Ramos (cell line): Measurements from ENCODE around the gene HEATR5A.
"Not testable (repeated sequence)": the region's sequence is repeated elsewhere in the genome, so short reads cannot be mapped to it uniquely, and the experiment has no call there.

Source experiments
- in situ Hi-C: fragments of 300-500 bp; cut with MboI; formaldehyde crosslinking; loops from one replicate; pipeline ENCODE4 v1.14.3; 2022; ENCODE audit warnings: low sequenced_read_pairs; ENCODE audit not compliant: unreplicated experiment

HEATR5A gene

DNA sequence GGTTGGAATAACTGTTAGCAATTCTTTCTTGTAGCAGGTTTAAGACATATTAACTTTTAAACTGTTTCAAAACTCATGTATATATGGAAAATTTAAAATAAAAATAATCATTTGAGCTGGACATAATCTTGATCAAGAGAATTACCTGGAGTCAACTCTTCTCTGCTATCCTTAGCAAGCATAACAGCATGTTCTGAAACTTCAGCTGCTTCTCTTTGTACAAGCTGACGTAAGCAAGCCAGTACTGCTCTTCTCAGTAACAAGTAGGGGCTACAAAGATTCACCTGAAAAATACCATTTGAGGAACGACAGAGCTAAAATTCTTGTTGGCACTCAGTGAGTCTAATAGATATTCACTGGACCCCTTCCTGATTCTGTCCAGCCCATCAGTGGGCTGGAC is 83.0 kb downstream of the HEATR5A start:
- in situ Hi-C loops: no loop called here

DNA sequence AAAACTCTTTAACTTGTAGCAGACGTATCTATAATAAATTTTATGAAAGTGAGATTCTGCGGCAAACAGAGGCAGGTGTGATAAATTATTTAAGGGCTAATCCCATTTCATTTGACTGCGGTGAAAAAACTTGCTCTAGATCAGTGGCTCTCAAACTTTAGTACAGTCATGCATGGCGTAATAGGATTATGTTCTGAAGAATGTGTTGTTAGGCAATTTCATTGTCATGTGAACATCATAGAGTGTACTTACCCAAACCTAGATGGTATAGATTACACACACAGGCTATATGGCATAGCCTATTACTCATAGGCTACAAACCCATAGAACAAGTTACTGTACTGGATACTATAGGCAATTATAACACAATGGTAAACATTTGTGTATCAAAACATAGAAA is 83.7 kb downstream of the HEATR5A start:
- in situ Hi-C loops: no loop called here

DNA sequence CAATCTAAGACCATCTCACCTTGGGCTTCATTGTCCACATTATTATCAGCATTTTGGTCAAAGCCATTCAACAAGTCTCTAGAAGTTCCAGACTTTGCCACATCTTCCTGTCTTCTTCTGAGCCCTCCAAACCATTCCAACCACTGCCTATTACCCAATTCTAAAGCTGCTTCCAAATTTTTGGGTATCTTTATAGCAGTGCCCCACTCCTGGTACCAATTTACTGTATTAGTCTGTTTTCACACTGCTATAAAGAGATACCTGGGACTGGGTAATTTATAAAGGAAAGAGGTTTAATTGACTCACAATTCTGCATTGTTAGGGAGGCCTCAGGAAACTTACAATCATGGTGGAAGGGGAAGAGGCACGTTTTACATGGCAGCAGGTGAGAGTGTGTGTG is 89.0 kb downstream of the HEATR5A start:
- in situ Hi-C loops: not testable (repeated sequence)

DNA sequence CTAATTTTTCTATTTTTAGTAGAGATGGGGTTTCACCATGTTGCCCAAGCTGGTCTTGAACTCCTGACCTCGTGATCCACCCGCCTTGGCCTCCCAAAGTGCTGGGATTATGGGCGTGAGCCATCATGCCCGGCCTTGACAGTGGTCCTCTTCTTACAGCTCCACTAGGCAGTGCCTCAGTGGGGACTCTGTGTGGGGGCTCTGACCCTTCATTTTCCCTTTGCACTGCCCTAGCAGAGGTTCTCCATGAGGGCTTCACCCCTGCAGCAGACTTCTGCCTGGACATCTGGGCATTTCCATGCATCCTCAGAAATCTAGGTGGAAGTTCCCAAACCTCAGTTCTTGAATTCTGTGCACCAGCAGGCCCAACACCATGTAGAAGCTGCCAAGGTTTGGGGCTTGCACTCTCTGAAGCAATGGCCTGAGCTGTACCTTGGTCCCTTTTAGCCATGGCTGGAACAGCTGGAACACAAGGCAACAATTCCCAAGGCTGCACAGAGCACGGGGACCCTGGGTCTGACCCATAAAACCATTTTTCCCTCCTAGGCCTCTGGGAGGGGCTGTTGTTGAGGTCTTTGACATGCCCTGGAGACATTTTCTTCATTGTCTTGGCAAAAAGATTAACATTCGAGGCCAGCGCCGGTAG is 90.4 kb downstream of the HEATR5A start:
- in situ Hi-C loops: not testable (repeated sequence)

DNA sequence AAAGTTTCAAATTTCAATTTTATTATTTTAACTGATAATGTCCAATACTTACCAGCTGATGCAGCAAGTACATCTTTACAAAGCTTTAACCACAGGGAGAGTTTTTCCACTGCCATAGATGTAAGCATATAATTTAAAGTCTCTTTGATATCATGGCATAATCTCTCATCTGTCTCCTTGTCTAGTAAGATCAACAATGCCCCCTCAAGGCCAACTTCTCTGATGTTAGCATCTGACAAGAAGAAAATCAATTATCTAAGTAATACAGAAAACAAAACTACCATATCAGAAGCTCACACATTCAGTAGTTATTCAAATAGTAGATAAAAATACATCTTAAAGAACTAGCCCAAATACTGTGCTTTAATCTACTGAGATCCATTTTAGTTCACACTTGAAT is 94.2 kb downstream of the HEATR5A start:
- in situ Hi-C loops: no loop called here

DNA sequence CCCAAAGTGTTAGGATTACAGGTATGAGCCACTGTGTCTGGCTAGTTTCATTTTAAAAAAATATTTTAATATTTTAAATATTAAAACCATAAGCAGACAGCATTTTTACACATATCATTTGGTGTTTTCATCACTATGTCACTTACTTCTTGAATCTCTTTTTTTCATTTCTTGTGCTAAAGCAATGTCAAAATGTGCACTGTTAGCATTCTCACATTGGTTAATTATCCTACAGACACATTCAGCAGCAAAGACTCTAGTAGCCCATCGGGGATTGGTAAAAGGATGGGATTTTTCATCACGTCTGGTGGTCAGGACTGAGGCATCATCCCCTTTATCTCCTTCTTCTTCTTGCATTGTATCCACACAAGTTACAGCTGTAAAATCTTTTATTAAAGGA is 96.9 kb downstream of the HEATR5A start:
- in situ Hi-C loops: no loop called here

DNA sequence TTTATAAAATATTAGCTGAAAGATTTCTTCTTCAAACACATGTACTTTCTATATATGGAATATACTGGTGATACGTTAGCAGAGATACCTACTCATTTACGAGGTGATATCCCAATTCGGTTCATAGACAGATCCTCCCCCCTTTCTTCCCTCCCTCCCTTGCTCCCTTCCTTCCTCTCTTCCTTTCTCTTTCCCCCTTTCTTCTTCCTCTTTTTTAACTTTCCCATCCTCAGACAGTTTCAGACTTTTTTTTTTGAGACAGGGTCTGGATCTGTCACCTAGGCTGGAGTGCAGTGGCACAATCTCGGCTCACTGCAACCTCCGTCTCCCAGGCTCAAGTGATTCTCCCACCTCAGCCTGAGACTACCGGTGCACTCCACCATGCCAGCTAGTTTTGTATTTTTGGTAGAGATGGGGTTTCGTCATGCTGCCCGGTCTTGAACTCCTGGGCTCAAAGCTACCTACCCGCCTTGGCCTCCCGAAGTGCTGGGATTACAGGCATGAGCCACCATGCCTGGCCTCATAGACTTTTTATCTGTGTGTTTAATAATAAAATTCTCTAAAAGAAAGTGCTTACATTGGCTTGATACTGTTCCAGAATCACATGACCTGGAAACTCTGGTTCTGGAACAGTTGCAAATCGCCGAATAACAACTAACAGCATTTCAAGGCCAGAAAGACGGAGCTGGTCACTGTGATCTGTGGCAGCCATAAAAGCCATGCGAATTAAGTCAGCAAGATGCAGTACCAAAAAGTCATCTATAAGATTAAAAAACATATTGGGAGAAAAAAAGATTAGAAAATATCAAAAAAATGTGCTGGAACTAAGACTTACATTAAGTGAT is 99.2 kb downstream of the HEATR5A start:
- in situ Hi-C loops: no loop called here

DNA sequence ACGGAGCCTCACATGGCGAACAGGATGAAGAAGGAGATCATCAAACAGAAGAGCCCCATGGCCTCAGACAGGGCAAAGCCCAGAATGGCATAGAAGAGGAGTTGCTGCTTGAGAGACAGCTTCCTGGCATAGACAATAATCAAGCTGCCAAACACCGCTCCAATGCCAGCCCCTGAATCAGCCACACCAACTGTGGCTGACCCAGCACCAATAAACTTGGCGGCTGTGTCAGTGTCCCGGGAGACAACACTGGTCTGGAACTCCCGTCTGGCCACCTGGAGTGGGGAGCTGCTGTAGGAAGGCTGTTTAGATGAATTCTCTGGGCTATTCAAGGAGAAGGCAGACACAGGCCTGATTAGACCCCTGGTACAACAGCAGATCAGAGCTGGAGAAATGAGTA is 100.1 kb downstream of the HEATR5A start:
- in situ Hi-C loops: no loop called here

DNA sequence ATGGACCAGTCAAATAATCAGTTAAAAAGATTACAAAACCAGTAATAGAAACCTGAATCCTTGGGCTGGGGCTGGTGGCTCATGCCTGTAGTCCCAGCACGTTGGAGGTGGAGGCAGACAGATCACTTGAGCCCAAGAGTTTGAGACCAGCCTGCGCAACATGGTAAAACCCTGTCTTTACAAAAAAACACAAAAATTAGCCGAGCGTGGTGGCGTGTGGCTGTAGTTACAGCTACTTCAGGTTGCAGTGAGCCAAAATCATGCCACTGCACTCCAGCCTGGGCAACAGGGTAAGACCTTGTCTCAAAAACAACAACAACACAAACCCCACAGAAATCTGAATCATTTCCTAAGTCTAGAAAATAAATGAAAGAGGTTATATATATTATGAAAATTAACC is 100.6 kb downstream of the HEATR5A start:
- in situ Hi-C loops: no loop called here

DNA sequence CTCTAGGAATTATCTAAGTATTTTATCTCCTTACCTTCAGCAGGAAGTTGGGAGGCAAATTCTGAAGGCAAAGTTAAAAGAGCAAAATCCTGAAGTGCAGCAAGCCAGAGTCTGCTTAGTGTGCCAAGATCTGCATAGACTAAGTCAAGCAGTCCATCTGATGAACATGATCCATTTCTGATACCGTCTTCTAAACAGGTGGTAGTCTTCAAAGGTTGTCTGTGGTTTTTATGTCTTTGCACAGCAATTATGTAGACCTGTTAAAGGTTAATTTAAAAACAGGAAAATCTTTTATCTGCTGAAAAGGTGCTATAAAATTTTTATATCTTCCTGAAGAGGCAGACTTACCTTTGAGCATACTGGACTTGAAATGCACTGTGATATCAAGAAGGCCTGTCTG is 107.4 kb downstream of the HEATR5A start:
- in situ Hi-C loops: no loop called here

DNA sequence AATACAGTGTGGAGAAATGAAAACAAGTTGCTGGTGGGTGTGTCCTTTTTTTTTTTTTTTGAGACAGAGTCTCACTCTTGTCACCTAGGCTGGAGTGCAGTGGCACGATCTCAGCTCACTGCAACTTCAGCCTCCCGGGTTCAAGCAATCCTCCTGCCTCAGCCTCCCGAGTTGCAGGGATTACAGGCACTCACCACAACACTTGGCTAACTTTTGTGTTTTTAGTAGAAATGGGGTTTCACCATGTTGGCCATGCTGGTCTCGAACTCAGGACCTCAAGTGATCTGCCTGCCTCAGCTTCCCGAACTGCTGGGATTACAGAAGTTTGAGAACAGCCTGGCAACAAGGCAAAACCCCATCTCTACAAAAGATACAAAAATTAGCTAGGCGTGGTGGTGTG is 108.0 kb downstream of the HEATR5A start:
- in situ Hi-C loops: not testable (repeated sequence)

DNA sequence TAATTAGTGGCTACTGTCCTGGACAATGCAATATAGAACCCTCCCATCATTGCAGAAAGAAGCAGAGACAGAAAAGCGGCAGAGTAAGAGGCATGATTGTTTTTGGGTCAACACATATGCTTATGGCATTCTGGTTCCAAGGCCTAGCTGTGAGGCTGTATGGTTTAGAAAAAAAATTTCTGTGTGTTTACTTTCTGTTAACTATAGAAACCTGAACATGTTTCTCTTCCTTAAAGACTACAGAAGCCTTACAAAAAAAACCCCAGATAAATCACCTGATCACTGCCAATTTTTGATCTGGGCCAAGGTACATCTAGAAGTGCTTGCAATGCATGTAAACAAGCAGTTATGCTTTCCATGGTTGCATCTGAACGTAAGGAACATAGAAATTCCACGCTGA is 112.7 kb downstream of the HEATR5A start:
- in situ Hi-C loops: no loop called here

DNA sequence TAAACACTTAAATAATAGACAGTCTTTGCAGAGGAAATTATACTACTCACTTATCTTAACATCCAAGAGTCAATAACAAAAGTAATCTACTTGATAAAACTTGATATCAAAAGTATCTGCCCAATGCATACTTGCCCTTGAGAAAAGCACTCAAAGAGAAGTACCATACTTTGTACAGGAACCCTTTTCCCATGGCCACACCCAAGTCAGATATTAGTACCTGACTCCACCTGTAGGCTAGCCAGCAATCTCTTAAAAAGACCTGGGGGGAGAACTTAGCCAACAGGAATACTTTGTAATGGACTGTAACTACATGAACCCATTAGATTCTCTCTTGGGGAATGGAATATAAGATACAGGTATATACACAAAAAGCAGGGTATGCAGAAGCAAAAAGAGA is 113.2 kb downstream of the HEATR5A start:
- in situ Hi-C loops: no loop called here

DNA sequence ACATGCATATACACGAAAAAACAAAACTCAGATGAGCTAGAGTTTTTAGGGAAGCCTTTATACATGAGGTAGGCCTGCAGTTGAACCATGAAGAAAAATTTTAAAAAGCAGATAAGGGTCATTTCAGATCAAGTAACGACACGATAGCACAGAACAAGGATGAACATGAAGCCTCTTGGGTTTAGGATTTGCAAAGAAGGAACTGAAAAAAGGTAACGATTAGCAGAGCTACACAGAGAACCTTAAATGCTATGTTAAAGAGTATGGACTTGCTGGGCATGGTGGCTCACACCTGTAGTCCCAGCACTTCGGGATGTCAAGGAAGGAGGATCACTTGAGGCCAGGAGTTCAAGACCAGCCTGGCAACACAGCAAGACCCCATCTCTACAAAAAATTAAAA is 116.7 kb downstream of the HEATR5A start:
- in situ Hi-C loops: no loop called here

DNA sequence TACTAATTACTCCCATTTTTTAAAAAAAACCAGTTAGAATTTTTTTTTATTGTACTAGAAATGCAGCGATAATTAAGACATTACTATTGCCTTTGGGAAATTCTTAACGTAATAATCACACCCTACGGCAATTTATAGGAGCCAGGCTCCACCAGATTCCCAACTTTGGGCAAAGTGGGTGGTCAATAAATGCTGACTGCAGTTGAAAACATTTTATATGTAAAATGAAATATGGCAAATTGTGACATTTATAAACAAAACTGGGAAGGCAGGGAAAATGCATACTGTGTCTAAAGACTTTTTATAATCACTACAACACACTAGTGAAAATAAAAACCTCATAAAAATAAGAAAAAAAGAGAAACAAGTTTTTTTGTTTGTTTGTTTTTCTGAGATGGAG is 119.5 kb downstream of the HEATR5A start:
- in situ Hi-C loops: no loop called here

DNA sequence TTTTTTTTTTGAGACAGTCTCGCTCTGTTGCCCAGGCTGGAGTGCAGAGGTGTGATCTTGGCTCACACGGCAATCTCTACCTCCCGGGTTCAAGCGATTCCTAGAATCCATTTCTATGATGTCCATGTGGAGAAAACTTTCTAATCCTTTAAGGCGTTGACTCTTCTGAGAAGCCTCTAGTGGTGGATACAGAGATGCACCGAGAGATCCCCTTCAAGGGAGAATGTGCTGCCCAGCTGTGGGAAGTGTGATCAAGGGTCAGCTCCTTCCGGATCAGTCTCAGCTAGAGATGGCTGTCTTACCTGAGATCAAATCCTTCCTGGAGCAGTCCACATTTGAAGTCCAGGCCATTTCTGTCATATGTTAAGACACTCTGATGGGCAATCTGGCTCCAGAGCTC is 120.1 kb downstream of the HEATR5A start:
- in situ Hi-C loops: no loop called here

DNA sequence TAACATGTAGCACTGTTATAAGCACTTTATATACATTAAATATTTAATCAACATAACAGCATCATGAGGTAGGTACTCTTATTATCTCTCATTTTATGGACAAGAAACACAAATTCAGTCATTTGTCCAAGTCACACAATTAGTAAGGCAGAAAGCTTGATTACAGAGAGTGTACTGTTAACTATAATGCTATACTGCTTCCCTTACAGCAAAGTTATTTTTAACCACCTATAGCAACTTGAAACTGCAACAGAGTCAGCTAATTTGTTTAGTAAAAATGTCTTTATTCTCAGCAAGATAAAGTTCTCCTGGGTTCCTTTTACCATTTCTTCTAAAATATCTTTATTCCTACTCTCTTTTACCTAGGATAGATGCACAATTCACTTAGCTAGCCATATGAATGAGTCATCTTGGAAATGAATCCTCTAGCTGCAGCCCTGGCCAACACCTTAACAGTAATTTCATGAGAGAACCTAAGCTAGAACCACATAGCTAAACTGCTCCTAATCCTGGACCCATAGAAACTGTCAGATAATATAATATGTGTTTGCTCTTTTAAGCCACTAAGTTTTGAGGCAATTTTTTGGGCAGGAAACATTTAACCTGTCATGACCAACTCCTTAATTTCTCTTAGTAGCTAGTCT is 122.5 kb downstream of the HEATR5A start:
- in situ Hi-C loops: no loop called here

DNA sequence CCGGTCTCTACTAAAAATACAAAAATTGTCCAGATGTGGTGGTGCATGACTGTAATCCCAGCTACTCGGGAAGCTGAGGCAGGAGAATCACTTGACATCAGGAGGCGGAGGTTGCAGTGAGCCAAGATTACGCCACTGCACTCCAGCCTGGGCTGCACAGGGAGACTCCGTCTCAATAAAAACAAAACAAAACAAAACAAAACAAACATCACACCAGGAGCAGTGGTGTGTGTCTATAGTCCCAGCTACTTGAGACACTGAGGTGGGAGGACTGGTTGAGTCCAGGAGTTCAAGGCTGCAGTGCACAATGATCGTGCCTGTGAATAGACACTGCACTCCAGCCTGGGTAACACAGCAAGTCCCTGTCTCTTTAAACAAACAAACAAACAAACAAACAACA is 123.2 kb downstream of the HEATR5A start:
- in situ Hi-C loops: no loop called here

DNA sequence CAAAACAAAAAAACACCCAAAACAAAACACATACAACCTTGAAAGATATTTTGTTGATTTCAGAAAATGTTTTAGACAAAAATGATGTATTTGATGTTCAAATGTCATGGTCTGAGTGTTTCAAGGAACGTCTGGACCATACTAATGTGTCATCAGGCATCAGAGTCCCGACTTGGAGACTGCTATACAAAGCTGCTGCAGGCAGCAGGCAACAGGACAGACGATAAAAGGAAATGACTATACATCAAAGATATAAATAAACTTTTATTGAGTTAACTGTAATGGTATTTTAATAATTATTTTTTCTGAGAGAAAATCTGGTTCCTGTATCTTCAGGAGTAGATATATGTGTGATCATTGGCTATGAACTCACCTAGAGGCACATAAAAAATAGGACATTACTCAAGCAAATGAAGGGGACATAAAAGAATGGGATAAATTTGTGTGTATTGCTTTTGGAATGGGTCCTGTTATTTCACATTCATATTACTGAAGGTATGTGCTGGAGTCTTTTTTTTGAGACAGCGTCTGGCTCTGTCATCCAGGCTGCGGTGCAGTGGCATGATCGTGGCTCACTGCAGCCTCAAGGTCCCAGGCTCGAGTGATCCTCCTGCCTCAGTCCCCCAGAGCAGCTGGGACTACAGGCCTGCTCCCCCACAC is 125.5 kb downstream of the HEATR5A start:
- in situ Hi-C loops: no loop called here

DNA sequence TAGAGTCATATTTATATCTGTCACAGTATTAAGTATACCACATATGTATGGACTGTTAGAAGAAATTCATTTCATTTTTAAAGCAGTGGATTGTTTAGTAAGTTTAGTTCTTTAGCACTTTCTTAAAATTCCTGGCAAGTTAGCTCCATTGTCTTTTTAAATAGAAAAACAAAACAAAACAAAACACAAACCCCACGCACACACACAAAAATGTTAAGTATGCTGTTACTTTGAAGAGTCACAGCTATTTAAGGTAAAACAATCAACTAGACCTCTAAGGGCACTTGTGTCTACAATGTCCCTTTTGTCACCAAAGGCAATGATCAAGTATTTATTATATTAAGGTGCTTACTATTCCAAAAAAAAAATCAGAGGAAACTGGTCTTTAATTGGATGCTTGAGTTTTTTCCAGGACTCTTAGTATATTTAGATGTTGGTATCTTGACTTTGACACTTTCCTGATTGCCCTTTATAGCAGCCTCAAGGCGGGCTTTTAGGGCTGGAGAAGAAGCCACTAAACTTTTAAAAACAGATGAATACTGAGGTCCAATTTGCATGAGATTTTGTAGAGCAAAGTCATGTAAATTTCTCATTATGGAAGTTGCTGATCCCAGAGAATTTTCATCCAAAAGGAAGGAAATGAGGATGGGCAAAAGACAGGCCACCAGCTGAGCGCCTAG is 127.3 kb downstream of the HEATR5A start:
- in situ Hi-C loops: no loop called here
